H1 (cell line): Measurements from ENCODE around the gene DNAJB8. TPM values are rescaled to one million over a fixed set of nuclear protein-coding genes. Genes with fewer than 3 reads are reported as not detected.

Source experiments
- CTCF ChIA-PET: fragments of 300-600 bp; sonication (Branson Sonifier 250); formaldehyde crosslinking; loops from one replicate; lab custom pipeline; 2021; ENCODE audit not compliant: partially characterized antibody; lab: Charles Lee
- POLR2A ChIA-PET: fragments of 300-600 bp; sonication (Branson Sonifier 250); formaldehyde crosslinking; loops from one replicate; lab custom pipeline; 2021; ENCODE audit warnings: inconsistent platforms; ENCODE audit not compliant: partially characterized antibody; lab: Charles Lee
- DNase-seq, 2 experiments: peaks; one replicate each; pipeline versions ENCODE4 v3.0.0 to v3.0.0-alpha.2; 2010 to 2022; ENCODE audit warnings: low spot score in 2 of 2, low read depth in 1 of 2, mixed read lengths in 1 of 2
- FAIRE-seq: peaks from 2 replicates; lab custom pipeline; 2011; peaks lifted over from hg19 to GRCh38; lab: Jason Lieb, UNC
- H2AFZ ChIP-seq: 2 replicates; pipeline ENCODE4 v1.8.1; 2012; ENCODE audit warnings: low read length, inconsistent platforms
- H2AK5ac ChIP-seq: 2 replicates; pipeline ENCODE4 v1.6.1; 2013; ENCODE audit warnings: low read depth, low read length
- H2BK120ac ChIP-seq: replicated peaks from 2 replicates; pipeline ENCODE3; 2013; ENCODE audit warnings: low read depth, low read length, inconsistent platforms
- H2BK12ac ChIP-seq: 2 replicates; pipeline ENCODE4 v1.6.1; 2013; ENCODE audit warnings: low read depth, low read length
- H2BK15ac ChIP-seq: 2 replicates; pipeline ENCODE4 v1.6.1; 2013; ENCODE audit warnings: low read length
- H2BK20ac ChIP-seq: 2 replicates; pipeline ENCODE4 v1.6.1; 2013; ENCODE audit warnings: low read length
- H2BK5ac ChIP-seq: 2 replicates; pipeline ENCODE4 v1.6.1; 2013; ENCODE audit warnings: low read depth, low read length
- H3K14ac ChIP-seq: 2 replicates; pipeline ENCODE4 v1.6.1; 2013; ENCODE audit warnings: inconsistent platforms; ENCODE audit not compliant: insufficient read length
- H3K18ac ChIP-seq: 2 replicates; pipeline ENCODE4 v1.6.1; 2013; ENCODE audit warnings: low read length; ENCODE audit errors: extremely low read depth
- H3K23ac ChIP-seq: 2 replicates; pipeline ENCODE4 v1.6.1; 2013; ENCODE audit warnings: inconsistent platforms; ENCODE audit not compliant: insufficient read length
- H3K23me2 ChIP-seq: 2 replicates; pipeline ENCODE4 v1.6.1; 2013; ENCODE audit warnings: low read depth, low read length
- H3K27ac ChIP-seq: 2 replicates; pipeline ENCODE4 v1.6.1; 2011; ENCODE audit warnings: low read depth, low read length, inconsistent platforms
- H3K27me3 ChIP-seq, 4 experiments: replicated peaks in 1 of 4; 1 replicate in 1 of 4; 2 replicates in 3 of 4; pipeline versions ENCODE4 v1.6.1 to v1.8.1; 2011 to 2013; ENCODE audit warnings: low read length in 3 of 4, mild to moderate bottlenecking in 3 of 4, inconsistent platforms in 2 of 4, mixed read lengths in 2 of 4, moderate library complexity in 1 of 4; ENCODE audit not compliant: control insufficient read depth in 3 of 4, insufficient read depth in 3 of 4; ENCODE audit errors: extremely low read depth in 1 of 4
- H3K36me3 ChIP-seq, 4 experiments: 2 replicates each; pipeline versions ENCODE4 v1.6.1 to v1.8.1; 2011 to 2013; ENCODE audit warnings: mild to moderate bottlenecking in 4 of 4, low read length in 3 of 4, moderate library complexity in 2 of 4, control low read depth in 1 of 4, inconsistent platforms in 1 of 4; ENCODE audit not compliant: insufficient read depth in 4 of 4, control insufficient read depth in 2 of 4
- H3K4ac ChIP-seq: replicated peaks from 2 replicates; pipeline ENCODE3; 2013; ENCODE audit warnings: low read length, low read depth, mixed read lengths, inconsistent platforms; ENCODE audit not compliant: insufficient read length
- H3K4me1 ChIP-seq, 4 experiments: replicated peaks in 1 of 4; 1 replicate in 1 of 4; 2 replicates in 3 of 4; pipeline versions ENCODE4 v1.6.1 to v1.8.1; 2011 to 2013; ENCODE audit warnings: low read length in 3 of 4, inconsistent platforms in 2 of 4, mixed read lengths in 1 of 4; ENCODE audit not compliant: insufficient read depth in 4 of 4, control insufficient read depth in 3 of 4
- H3K4me2 ChIP-seq, 2 experiments: 2 replicates each; pipeline versions ENCODE4 v1.6.1 to v1.8.1; 2011 to 2013; ENCODE audit warnings: low read depth in 2 of 2, low read length in 2 of 2, control low read depth in 1 of 2, inconsistent platforms in 1 of 2, mild to moderate bottlenecking in 1 of 2; ENCODE audit not compliant: insufficient read depth in 1 of 2
- H3K4me3 ChIP-seq, 4 experiments: fragments of 200-600, 300-600 bp in 1 of 4; sonication (generic), shearing (Covaris generic), sonication (Bioruptor Twin) in 1 of 4; 2 replicates each; pipeline versions ENCODE4 v1.5.1 to v1.8.1; 2011 to 2016; ENCODE audit warnings: low read length in 4 of 4, low read depth in 3 of 4, control low read depth in 2 of 4, inconsistent platforms in 2 of 4, mild to moderate bottlenecking in 2 of 4, mixed read lengths in 1 of 4, moderate library complexity in 1 of 4; ENCODE audit not compliant: insufficient read depth in 2 of 4; ENCODE audit errors: extremely low read depth in 1 of 4
- H3K56ac ChIP-seq: replicated peaks from 2 replicates; pipeline ENCODE3; 2013; ENCODE audit warnings: low read depth, mild to moderate bottlenecking, mixed read lengths, low read length, inconsistent platforms; ENCODE audit not compliant: insufficient read length
- H3K79me1 ChIP-seq: 2 replicates; pipeline ENCODE4 v1.6.1; 2013; ENCODE audit warnings: low read depth, low read length, control low read depth
- H3K79me2 ChIP-seq, 2 experiments: 2 replicates each; pipeline versions ENCODE4 v1.6.1 to v1.8.1; 2012 to 2013; ENCODE audit warnings: low read length in 2 of 2, mild to moderate bottlenecking in 2 of 2, inconsistent platforms in 1 of 2; ENCODE audit not compliant: insufficient read depth in 2 of 2, control insufficient read depth in 1 of 2
- H3K9ac ChIP-seq, 4 experiments: replicated peaks in 1 of 4; 1 replicate in 1 of 4; 2 replicates in 3 of 4; pipeline versions ENCODE4 v1.6.1 to v1.8.1; 2011 to 2013; ENCODE audit warnings: low read depth in 3 of 4, low read length in 3 of 4, control low read depth in 2 of 4, mild to moderate bottlenecking in 2 of 4, moderate library complexity in 2 of 4, inconsistent platforms in 1 of 4; ENCODE audit errors: extremely low read depth in 1 of 4
- H3K9me3 ChIP-seq, 2 experiments: 2 replicates each; pipeline versions ENCODE4 v1.6.1 to v1.8.1; 2012 to 2013; ENCODE audit warnings: mild to moderate bottlenecking in 2 of 2, moderate library complexity in 2 of 2, control low read depth in 1 of 2, inconsistent platforms in 1 of 2, low read depth in 1 of 2, low read length in 1 of 2, mixed read lengths in 1 of 2; ENCODE audit not compliant: insufficient read depth in 2 of 2
- H4K20me1 ChIP-seq, 2 experiments: replicated peaks in 1 of 2; 2 replicates each; pipeline versions ENCODE3 to v1.8.1; 2011 to 2013; ENCODE audit warnings: inconsistent platforms in 2 of 2, low read length in 2 of 2, mild to moderate bottlenecking in 1 of 2; ENCODE audit not compliant: insufficient read depth in 2 of 2, control insufficient read depth in 1 of 2
- H4K5ac ChIP-seq: 2 replicates; pipeline ENCODE4 v1.6.1; 2013; ENCODE audit warnings: low read length, low read depth, mixed read lengths, inconsistent platforms; ENCODE audit not compliant: insufficient read length
- H4K8ac ChIP-seq: 2 replicates; pipeline ENCODE4 v1.8.0; 2013; ENCODE audit warnings: mild to moderate bottlenecking, moderate library complexity, low read length, inconsistent platforms; ENCODE audit not compliant: insufficient read depth; ENCODE audit errors: extremely low read depth
- H4K91ac ChIP-seq: replicated peaks from 2 replicates; pipeline ENCODE3; 2013; ENCODE audit warnings: low read length, mixed read lengths, inconsistent platforms; ENCODE audit not compliant: insufficient read length
- BRCA1 ChIP-seq: IDR thresholded peaks from 2 replicates; pipeline ENCODE4 v1.6.1; 2012; ENCODE audit warnings: low read depth, low read length, improper control_type of control experiment
- CBX5 ChIP-seq: fragments of 300-800, 300-1000 bp; sonication (generic); IDR thresholded peaks from 2 replicates; pipeline ENCODE4 v1.7.1; 2016; ENCODE audit warnings: antibody characterized with exemption, low read length, low read depth
- CHD1 ChIP-seq: IDR thresholded peaks from 2 replicates; pipeline ENCODE4 v1.6.1; 2012; ENCODE audit warnings: low read depth, low read length, improper control_type of control experiment
- CTCF ChIP-seq, 3 experiments: IDR thresholded peaks; 1 replicate in 2 of 3; 2 replicates in 1 of 3; pipeline versions ENCODE4 v1.5.1 to v1.6.1; 2011; ENCODE audit warnings: low read length in 3 of 3, mild to moderate bottlenecking in 3 of 3, inconsistent platforms in 2 of 3, low read depth in 1 of 3, moderate library complexity in 1 of 3; ENCODE audit not compliant: insufficient read depth in 1 of 3; ENCODE audit errors: control extremely low read depth in 1 of 3
- EGR1 ChIP-seq: IDR thresholded peaks from 2 replicates; pipeline ENCODE4 v1.6.1; 2011; ENCODE audit warnings: low read depth, low read length, borderline replicate concordance
- KDM5A ChIP-seq: fragments of 200-600 bp; IDR thresholded peaks from 2 replicates; pipeline ENCODE4 v1.7.1; 2012; ENCODE audit warnings: mild to moderate bottlenecking, low read length, inconsistent platforms, mixed read lengths
- NRF1 ChIP-seq: IDR thresholded peaks from 2 replicates; pipeline ENCODE4 v1.6.1; 2011; ENCODE audit warnings: mild to moderate bottlenecking, low read depth, low read length, improper control_type of control experiment
- POLR2A ChIP-seq, 2 experiments: IDR thresholded peaks; 1 replicate in 1 of 2; 2 replicates in 1 of 2; pipeline ENCODE4 v1.6.1; 2011; ENCODE audit warnings: low read depth in 2 of 2, low read length in 2 of 2, mild to moderate bottlenecking in 2 of 2; ENCODE audit errors: control extremely low read depth in 1 of 2
- SIN3A ChIP-seq, 2 experiments: IDR thresholded peaks in 1 of 2; conservative IDR thresholded peaks in 1 of 2; 2 replicates each; pipeline ENCODE4 v1.6.1; 2011 to 2012; ENCODE audit warnings: low read length in 2 of 2, improper control_type of control experiment in 1 of 2, low read depth in 1 of 2, mild to moderate bottlenecking in 1 of 2
- WGBS, 2 experiments: shearing (Covaris generic) in 1 of 2; methylation state at CpG; one replicate each; pipeline versions ENCODE4 v1.1.6 to v1.1.7; 2013 to 2015; ENCODE audit warnings: low lambda C conversion rate in 2 of 2, mixed read lengths in 2 of 2, inconsistent platforms in 1 of 2, low coverage in 1 of 2, missing lambda C conversion rate in 1 of 2; ENCODE audit not compliant: insufficient replicate concordance in 2 of 2, insufficient coverage in 1 of 2, insufficient read length in 1 of 2; ENCODE audit errors: extremely low coverage in 1 of 2, missing lambda C conversion rate in 1 of 2; 5-methylcytosine and 5-hydroxymethylcytosine counted together
- polyA plus RNA-seq, 7 experiments: library from polyadenylated mRNA; depleted of rRNA in 3 of 7; stranded (reverse) in 5 of 7; unstranded in 2 of 7; fragments of >200 nt in 5 of 7; fragments of 200-250 nt in 2 of 7; gene quantifications; 1 replicate in 5 of 7; 2 replicates in 1 of 7; 4 replicates in 1 of 7; pipeline versions ENCODE4 v1.2.1 to v1.2.3, GENCODE V29; 2011 to 2013; ENCODE audit warnings: missing spikeins in 2 of 7, mixed read lengths in 2 of 7
- total RNA-seq: library from RNA; stranded (reverse); fragmentation: NEBNext Ultra II Directional; extraction: Animal tissue kit (Norgen Biotek cat#: 25700); gene quantifications from 2 replicates; pipeline ENCODE4 v1.2.1, GENCODE V29; 2021

DNAJB8 gene
- total and polyA plus RNA-seq, 2 of the 8 experiments (the other 6 are each of a cell fraction or from before 2014, with no cell fraction given): not detected

GRCh38 chr3:128453501-128454309, 13.0 kb downstream of the DNAJB8 start:
- Histone ChIP-seq H2BK20ac (no peak overlapping the region), H2AFZ (no peak overlapping the region), H3K4ac (no peak overlapping the region), H3K27ac (no peak overlapping the region), H4K8ac (peak overlapping the region; percentile 37; the same call in 1 of the 2 replicates), H3K14ac (no peak overlapping the region), H3K36me3 (no peaks in the 10 kb centered on the region), H3K23ac (no peak overlapping the region), H4K91ac (no peak overlapping the region), H3K9ac (no peak overlapping the region), H4K5ac (no peak overlapping the region), H2BK15ac (no peak overlapping the region), H3K56ac (no peak overlapping the region), H3K27me3 (peaks cover 0 to 6% (median 0%) of the 10 kb centered on the region in 4 experiments; a peak in 4 of 7 replicates), H4K20me1 (no peaks in the 10 kb centered on the region), H3K79me1 (no peaks in the 10 kb centered on the region), H3K18ac (no peak overlapping the region), H2BK120ac (no peak overlapping the region), H2BK12ac (no peak overlapping the region), H3K4me3 (no peak overlapping the region), H3K79me2 (no peaks in the 10 kb centered on the region), H3K4me1 (peaks cover 0 to 5% (median 0%) of the 10 kb centered on the region in 4 experiments; a peak in 1 of 7 replicates), H3K23me2 (no peaks in the 10 kb centered on the region; the same call in 1 of the 2 replicates), H3K9me3 (no peaks in the 10 kb centered on the region), H3K4me2 (no peak overlapping the region), H2BK5ac (no peak overlapping the region), H2AK5ac (no peak overlapping the region)
- POLR2A ChIA-PET: no interaction called here
- CTCF ChIA-PET: interaction anchor here (0.9 to 3.2 kb wide), 5 partner anchors 12 to 50 kb away, joined by 3 to 21 read pairs (median 4); no protein-coding TSS in a partner anchor
- FAIRE-seq (no peak), DNase-seq (no peak)
- 97% methylated on average over 13 of the region's 21 CpGs; no CpG with 5 or more reads in 1 of the 2 experiments for WGBS, 2 experiments
- TF ChIP-seq CBX5 (no peak), SIN3A (conservative IDR thresholded peaks at IDR 0.05 in 1 of 2, IDR thresholded peaks at IDR 0.05 in 1 of 2; ENCODE audit: low read depth in 1 of 2, low read length in 2 of 2) (no peak), KDM5A (no peak), POLR2A (IDR thresholded peaks at IDR 0.05; ENCODE audit: control extremely low read depth in 1 of 2, low read depth in 2 of 2, low read length in 2 of 2) (no peak), CHD1 (no peak), EGR1 (no peak), CTCF (IDR thresholded peaks at IDR 0.05; ENCODE audit: control extremely low read depth in 1 of 3, insufficient read depth in 1 of 3, low read depth in 1 of 3, low read length in 3 of 3) (no peak), BRCA1 (no peak), NRF1 (no peak)
